RWPE2 (cell line): ENCODE measurements around the gene RSPH1.

Experiments
- ATAC-seq: fragments of 200-7000 bp; cut with Tn5 transposase; 3 replicates; pipeline ENCODE4 v1.9.1; 2021; ENCODE audit warnings: low read depth
- DNase-seq: peaks from one replicate; pipeline ENCODE4 v3.0.0-alpha.2; 2020; ENCODE audit warnings: low spot score
- H3K27ac ChIP-seq: fragments of 450-650 bp; 2 replicates; pipeline ENCODE4 v1.5.1; 2017; ENCODE audit warnings: mild to moderate bottlenecking; ENCODE audit not compliant: poor library complexity, severe bottlenecking
- H3K27me3 ChIP-seq: fragments of 250-450 bp; sonication (Bioruptor Pico); 2 replicates; pipeline ENCODE4 v1.5.1; 2021; ENCODE audit warnings: mild to moderate bottlenecking, moderate library complexity; ENCODE audit not compliant: insufficient read depth, poor library complexity, severe bottlenecking
- H3K36me3 ChIP-seq: fragments of 250-450 bp; sonication (Bioruptor Pico); 2 replicates; pipeline ENCODE4 v1.5.1; 2020; ENCODE audit warnings: low read depth, mild to moderate bottlenecking, moderate library complexity
- H3K4me1 ChIP-seq: fragments of 250-450 bp; sonication (Bioruptor Pico); 2 replicates; pipeline ENCODE4 v1.5.1; 2021; ENCODE audit warnings: mild to moderate bottlenecking, moderate library complexity; ENCODE audit not compliant: insufficient read depth, poor library complexity, severe bottlenecking
- H3K4me3 ChIP-seq: fragments of 250-450 bp; sonication (Bioruptor Pico); 2 replicates; pipeline ENCODE4 v1.5.1; 2021; ENCODE audit warnings: mild to moderate bottlenecking, moderate library complexity; ENCODE audit not compliant: severe bottlenecking
- H3K9me3 ChIP-seq: fragments of 250-450 bp; sonication (Bioruptor Pico); 2 replicates; pipeline ENCODE4 v1.5.1; 2021; ENCODE audit warnings: mild to moderate bottlenecking, moderate library complexity; ENCODE audit not compliant: severe bottlenecking
- TF ChIP-seq, protein P1 (sequence below): fragments of 450-650 bp; IDR thresholded peaks from one replicate; pipeline ENCODE4 v1.5.1; 2017; ENCODE audit warnings: mild to moderate bottlenecking, moderate library complexity; ENCODE audit not compliant: poor library complexity, severe bottlenecking

The RSPH1 gene

DNA sequence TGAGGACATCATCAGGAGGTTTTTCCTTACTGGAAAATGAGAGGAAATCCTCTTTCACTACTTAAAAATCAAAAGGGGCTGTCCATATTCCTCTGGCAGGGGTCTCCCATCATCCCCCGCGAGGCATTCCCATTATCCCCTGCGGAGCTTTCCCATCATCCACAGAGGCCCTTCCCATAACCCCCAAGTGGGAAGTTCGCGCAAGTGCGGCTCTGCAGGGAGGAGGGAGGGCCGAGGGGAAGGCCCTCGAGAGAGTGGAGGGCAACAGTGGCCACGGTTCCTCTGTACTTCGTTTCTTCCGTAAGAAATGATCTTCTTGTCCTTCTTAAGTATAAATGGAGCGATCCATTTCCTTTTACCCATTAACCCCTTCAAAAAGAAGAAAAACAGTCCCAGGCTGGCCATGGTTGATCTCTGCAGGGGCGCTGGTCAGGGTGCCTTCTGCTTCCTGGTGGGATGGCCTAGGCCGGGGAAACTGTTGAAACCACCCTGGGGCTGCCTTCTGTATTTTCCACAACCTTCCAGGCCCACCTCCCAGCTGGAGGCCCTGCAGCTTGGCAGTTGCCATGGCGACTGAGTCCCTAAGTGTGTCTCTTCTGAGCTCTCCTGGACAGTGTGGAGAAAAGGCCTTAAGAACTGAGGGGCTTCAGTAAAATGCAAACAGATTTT lies 3.6 kb upstream of the RSPH1 start:
- Histone ChIP-seq H3K9me3 (no peaks in the 10 kb centered on the region), H3K27me3 (no peaks in the 10 kb centered on the region), H3K36me3 (no peaks in the 10 kb centered on the region), H3K4me1 (peaks cover 6% of the 10 kb centered on the region), H3K4me3 (no peak overlapping the region), H3K27ac (no peak overlapping the region)
- TF ChIP-seq, protein P1, sequence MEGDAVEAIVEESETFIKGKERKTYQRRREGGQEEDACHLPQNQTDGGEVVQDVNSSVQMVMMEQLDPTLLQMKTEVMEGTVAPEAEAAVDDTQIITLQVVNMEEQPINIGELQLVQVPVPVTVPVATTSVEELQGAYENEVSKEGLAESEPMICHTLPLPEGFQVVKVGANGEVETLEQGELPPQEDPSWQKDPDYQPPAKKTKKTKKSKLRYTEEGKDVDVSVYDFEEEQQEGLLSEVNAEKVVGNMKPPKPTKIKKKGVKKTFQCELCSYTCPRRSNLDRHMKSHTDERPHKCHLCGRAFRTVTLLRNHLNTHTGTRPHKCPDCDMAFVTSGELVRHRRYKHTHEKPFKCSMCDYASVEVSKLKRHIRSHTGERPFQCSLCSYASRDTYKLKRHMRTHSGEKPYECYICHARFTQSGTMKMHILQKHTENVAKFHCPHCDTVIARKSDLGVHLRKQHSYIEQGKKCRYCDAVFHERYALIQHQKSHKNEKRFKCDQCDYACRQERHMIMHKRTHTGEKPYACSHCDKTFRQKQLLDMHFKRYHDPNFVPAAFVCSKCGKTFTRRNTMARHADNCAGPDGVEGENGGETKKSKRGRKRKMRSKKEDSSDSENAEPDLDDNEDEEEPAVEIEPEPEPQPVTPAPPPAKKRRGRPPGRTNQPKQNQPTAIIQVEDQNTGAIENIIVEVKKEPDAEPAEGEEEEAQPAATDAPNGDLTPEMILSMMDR, result no peak
- DNase-seq (no peak), ATAC-seq (no peak)

DNA sequence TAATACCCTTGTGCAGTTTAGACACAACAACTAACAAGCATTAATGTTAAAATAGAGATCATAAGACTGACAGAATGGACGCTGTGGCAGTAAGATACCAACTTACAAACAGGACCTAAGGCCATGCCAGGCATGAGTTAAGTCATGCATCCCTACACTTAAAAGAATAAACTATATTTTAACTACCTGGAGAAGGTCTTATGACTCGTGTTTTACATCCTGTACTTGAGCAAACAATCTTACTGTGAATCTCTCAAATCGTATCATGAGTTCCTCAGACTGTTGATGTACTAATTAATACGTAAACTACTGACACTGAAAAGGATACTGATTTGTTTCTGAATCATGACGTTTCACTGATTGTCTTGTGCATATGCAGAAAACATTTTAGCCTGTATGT lies 2.0 kb upstream of the RSPH1 start:
- Histone ChIP-seq H3K4me3 (no peak overlapping the region), H3K27ac (no peak overlapping the region), H3K36me3 (no peaks in the 10 kb centered on the region), H3K27me3 (no peaks in the 10 kb centered on the region), H3K4me1 (peaks cover 6% of the 10 kb centered on the region), H3K9me3 (no peaks in the 10 kb centered on the region)
- ATAC-seq (no peak), DNase-seq (no peak)
- TF ChIP-seq, protein P1, result no peak

DNA sequence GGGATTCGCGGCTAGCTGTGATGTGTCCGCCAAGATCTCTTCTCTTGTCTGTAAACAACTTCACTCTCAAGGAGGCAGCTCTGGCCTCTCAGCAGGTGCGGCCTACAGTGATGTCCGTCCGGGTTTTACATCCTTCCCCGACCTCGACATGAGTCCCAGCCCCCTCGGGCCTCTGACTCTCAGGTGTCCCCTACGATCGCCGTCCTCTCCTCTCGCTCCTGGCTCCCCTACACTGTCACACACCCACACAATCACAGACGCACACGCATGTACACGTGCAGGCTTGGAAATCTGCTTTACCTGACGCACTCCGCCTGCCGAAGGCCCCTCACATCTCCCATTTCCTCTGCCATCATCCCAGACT lies 797 bp upstream of the RSPH1 start:
- Histone ChIP-seq H3K9me3 (no peaks in the 10 kb centered on the region), H3K27ac (no peak overlapping the region), H3K27me3 (no peaks in the 10 kb centered on the region), H3K36me3 (no peaks in the 10 kb centered on the region), H3K4me3 (peak overlapping the region; percentile 48), H3K4me1 (peaks cover 6% of the 10 kb centered on the region)
- ATAC-seq (peak; percentile 1; the same call in 2 of the 3 replicates), DNase-seq (no peak)
- TF ChIP-seq, protein P1, result no peak

DNA sequence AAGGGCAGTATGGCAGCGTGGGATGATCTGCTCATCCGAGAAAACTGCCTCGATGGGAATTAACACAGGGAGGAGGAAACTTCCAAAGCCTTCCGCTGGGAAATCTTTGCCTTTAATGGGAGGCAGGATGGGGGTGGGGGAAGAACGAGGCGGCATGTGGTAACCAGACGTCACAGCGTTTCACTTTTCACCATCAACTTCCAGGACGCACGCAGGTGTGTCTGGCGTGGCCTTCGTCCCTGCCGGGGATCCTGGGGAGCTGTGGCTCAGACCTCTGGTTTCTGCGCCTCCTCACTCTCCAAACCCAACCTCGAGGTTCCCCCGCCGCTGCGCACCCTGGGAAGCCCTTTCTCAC lies 282 bp downstream of the RSPH1 start:
- Histone ChIP-seq H3K4me1 (peaks cover 6% of the 10 kb centered on the region), H3K9me3 (no peaks in the 10 kb centered on the region), H3K27ac (no peak overlapping the region), H3K4me3 (peak overlapping the region; percentile 48), H3K27me3 (no peaks in the 10 kb centered on the region), H3K36me3 (no peaks in the 10 kb centered on the region)
- DNase-seq (no peak), ATAC-seq (no peak; the same call in 1 of the 3 replicates)
- TF ChIP-seq, protein P1, result no peak

DNA sequence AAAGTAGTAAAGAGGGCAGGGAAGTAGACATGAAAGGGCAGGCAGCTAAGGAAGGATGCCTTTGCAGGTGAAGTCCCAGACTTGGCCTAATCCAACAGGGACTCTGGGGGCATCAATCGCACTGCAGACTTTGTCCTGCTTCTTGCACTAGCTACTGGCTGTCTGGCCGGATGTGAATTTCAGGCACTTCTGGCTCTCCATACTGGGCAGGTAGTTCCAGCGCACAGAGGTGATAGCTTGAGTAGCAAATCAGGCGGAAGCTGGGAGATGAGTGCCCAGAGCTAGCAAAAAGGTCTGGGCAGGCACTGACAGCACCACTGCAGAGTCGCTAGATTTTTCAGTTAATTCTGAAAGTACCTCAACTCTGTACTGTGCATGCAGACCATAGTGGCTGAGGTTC lies 997 bp downstream of the RSPH1 start:
- H3K4me3 ChIP-seq, result no peak overlapping the region
- no peaks in the 10 kb centered on the region for H3K27me3 ChIP-seq
- no peaks in the 10 kb centered on the region for H3K36me3 ChIP-seq
- TF ChIP-seq, protein P1, result no peak
- H3K9me3 ChIP-seq, result no peaks in the 10 kb centered on the region
- H3K27ac ChIP-seq, result no peak overlapping the region
- ATAC-seq (no peak), DNase-seq (no peak)
- H3K4me1 ChIP-seq, result peaks cover 2% of the 10 kb centered on the region
